ENCODE data around the gene ATP1B3.
"Not testable (repeated sequence)": the region's sequence is repeated elsewhere in the genome, so short reads cannot be mapped to it uniquely, and the experiment has no call there.

ATP1B3 gene

GRCh38 chr3:141949972-141950371 is 73.5 kb downstream of the ATP1B3 start:
- FAIRE-seq: no peak

- no peak for FAIRE-seq
These were observed 74.4 kb downstream of the ATP1B3 start for GRCh38 chr3:141950572-141951493.

- FAIRE-seq: no peak
These were observed 76.2 kb downstream of the ATP1B3 start for GRCh38 chr3:141952611-141953010.

GRCh38 chr3:141955175-141955574 is 78.7 kb downstream of the ATP1B3 start:
- peak; percentile 85 for FAIRE-seq

- peak; percentile 35 for FAIRE-seq
These were observed 83.4 kb downstream of the ATP1B3 start for GRCh38 chr3:141959589-141960554.

- no peak for FAIRE-seq
These were observed 84.3 kb downstream of the ATP1B3 start for GRCh38 chr3:141960731-141961130.

- no peak for FAIRE-seq
These were observed 86.9 kb downstream of the ATP1B3 start for GRCh38 chr3:141963301-141963700.

GRCh38 chr3:141965471-141965870 is 89.0 kb downstream of the ATP1B3 start:
- FAIRE-seq: no peak

- no peak for FAIRE-seq
These were observed 93.3 kb downstream of the ATP1B3 start for GRCh38 chr3:141969711-141970110.

- FAIRE-seq: no peak
These were observed 95.1 kb downstream of the ATP1B3 start for GRCh38 chr3:141971571-141971970.

GRCh38 chr3:141972399-141972798 is 96.0 kb downstream of the ATP1B3 start:
- no peak for FAIRE-seq

- FAIRE-seq: not testable (repeated sequence)
These were observed 98.3 kb downstream of the ATP1B3 start for GRCh38 chr3:141974777-141975176.
